ENCODE data around the gene ZNF488.

ZNF488 gene

DNA sequence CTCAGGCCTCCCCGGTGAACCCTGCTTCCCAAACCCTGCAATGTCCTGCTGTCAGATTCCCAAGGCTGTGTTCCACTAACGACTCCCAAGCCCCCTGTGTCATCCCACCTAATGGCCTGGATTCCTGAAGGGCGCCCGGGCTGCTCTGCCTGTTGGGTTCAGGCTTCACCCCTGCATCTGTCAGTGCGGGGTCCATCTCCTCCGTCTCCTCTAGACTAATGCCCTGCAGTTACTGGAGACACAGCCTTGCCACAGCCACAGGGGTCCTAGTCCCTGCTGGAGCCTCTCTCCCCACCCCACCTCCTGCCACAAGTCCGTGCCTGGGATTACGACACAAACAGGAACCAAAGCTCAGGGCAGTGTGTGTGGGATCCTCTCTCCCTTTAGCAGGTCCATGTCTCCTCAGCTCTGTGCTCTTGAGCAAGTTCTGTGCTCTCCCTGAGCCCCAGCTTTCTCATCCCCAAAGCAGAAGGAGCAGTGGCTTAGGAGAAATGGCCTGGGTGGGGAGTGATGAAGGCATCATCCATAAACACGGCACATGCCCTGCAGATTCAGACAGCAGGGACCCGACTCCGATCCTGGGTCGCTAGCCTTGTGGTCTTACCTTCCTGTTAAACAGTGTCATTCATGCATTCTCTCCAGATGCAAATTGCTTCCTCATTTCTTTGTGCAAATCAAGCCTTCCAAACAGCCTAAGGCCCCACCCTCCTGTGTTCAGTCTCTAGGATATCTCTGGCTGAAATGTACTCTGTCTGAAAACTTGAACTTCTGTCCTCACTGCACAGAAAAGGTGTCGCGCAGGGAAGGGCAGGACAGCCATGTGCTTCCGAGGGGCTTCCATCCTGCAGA, 44.1 kb downstream of the ZNF488 start:
- no peak for DNase-seq (ENCODE audit: low read depth)
- H3K4me3 ChIP-seq (ENCODE audit: control insufficient read depth, low read depth, low read length), result no peak overlapping the region

DNA sequence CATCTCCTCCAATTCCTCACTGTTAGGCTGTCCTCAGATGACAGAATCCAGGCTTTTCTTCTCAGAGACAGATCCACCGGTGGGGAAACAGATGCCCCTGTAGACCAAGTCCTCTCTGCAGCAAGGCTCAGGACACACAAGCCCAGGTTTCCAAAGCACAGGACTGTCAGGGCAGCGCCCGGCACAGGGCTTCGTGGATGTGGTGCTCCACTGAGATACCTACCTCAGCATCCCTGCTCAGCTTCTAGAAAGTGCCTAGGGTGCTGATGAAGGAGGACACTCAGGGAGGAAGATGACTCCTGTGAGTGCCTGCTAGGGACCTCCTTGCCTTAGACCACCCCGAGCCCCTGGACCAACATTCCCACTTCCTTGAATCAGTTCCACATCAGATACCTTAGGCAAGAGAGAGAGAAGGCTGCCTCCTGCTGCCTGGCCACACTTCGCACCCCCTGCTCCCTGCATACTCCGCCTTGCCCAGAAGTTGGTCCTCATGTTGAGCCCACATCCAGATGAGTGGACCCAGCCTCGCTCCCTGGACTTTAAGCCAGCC, 44.8 kb downstream of the ZNF488 start:
- DNase-seq (ENCODE audit: low read depth), result no peak
- no peak overlapping the region for H3K4me3 ChIP-seq (ENCODE audit: control insufficient read depth, low read depth, low read length)
- TF ChIP-seq, protein P1, sequence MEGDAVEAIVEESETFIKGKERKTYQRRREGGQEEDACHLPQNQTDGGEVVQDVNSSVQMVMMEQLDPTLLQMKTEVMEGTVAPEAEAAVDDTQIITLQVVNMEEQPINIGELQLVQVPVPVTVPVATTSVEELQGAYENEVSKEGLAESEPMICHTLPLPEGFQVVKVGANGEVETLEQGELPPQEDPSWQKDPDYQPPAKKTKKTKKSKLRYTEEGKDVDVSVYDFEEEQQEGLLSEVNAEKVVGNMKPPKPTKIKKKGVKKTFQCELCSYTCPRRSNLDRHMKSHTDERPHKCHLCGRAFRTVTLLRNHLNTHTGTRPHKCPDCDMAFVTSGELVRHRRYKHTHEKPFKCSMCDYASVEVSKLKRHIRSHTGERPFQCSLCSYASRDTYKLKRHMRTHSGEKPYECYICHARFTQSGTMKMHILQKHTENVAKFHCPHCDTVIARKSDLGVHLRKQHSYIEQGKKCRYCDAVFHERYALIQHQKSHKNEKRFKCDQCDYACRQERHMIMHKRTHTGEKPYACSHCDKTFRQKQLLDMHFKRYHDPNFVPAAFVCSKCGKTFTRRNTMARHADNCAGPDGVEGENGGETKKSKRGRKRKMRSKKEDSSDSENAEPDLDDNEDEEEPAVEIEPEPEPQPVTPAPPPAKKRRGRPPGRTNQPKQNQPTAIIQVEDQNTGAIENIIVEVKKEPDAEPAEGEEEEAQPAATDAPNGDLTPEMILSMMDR (IDR thresholded peaks at IDR 0.05; ENCODE audit: control insufficient read depth, insufficient read depth, low read depth, low read length, missing control alignments), result no peak

More for the DNA sequence above, 44.1 kb downstream of the ZNF488 start:
- TF ChIP-seq, protein P1 (IDR thresholded peaks at IDR 0.05; ENCODE audit: control insufficient read depth, insufficient read depth, low read depth, low read length, missing control alignments), result no peak

DNA sequence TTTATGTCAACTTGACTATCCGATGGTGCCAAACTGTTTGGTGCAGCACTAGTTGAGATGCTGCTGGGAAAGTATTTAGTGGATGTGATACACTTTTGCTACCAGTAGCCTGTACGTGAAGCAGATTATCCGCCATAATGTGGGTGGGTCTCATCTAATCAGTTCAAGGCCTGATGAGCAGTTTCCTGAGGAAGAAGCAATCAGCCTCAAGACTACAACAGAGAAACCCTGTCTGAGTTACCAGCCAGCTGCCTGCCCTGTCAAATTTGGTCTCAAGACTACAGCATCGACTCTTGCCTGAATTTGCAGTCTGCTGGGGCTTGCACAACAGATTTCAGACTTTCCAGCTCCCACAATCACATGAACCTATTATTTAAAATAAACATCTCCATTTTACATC, 46.8 kb downstream of the ZNF488 start:
- H3K4me3 ChIP-seq (ENCODE audit: control insufficient read depth, low read depth, low read length), result no peak overlapping the region
- no peak for DNase-seq (ENCODE audit: low read depth)
- TF ChIP-seq, protein P1 (IDR thresholded peaks at IDR 0.05; ENCODE audit: control insufficient read depth, insufficient read depth, low read depth, low read length, missing control alignments), result no peak

DNA sequence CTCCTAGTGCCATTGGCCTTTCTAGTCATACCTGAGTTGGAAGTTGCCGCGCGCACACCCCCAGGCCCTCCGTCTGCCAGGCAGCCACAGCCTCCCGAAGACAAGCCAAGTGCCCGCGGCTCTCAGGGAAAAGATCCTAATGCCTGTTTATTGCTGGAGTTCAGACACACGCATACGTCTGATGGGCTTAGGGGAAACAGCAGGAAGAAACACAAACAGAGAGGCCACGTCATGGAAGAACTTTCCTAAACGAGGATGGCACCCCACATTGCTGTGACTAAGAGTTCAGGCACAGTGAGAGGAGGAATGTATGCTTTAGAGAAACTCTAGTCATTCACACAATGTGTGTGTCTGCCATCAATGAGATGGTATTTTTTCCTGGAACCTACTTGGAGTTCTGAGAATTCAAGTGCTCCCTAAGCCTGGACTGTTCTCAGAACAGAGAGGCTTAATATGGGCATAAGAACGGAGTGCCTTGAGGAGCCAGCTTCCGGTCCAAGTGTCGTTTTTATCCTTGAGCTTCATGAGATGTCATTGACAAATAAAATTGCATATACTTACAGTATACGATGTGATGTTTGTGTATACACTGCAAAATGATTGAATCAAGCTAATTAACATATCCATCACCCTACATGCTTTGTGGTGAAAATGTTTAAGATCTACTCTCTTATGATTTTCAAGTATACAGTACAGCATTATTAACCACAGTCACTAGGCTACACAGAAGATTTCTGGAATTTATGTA, 47.5 kb downstream of the ZNF488 start:
- no peak overlapping the region for H3K4me3 ChIP-seq (ENCODE audit: control insufficient read depth, low read depth, low read length)
- TF ChIP-seq, protein P1 (IDR thresholded peaks at IDR 0.05; ENCODE audit: control insufficient read depth, insufficient read depth, low read depth, low read length, missing control alignments), result no peak
- DNase-seq (ENCODE audit: low read depth), result no peak

DNA sequence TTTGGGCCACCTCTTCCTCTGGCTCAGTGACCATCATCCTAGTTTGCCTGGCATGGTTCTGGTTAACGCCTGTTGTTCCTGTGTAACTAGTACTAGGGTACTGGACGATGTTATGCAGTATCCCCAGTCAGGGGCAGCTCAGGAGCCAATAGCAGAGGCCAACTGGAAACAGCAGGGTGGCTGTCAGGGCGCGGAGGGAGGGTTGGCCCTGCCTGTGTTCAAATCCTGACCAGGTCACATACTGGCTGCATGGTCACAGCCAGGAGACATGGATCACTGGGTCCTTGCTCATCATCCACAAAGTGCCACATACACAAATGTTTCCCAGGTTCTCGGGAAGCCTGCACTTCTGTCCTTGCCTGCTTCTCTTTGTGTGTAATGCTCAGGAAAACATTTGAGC, 48.2 kb downstream of the ZNF488 start:
- DNase-seq (ENCODE audit: low read depth), result no peak
- no peak overlapping the region for H3K4me3 ChIP-seq (ENCODE audit: control insufficient read depth, low read depth, low read length)
- TF ChIP-seq, protein P1 (IDR thresholded peaks at IDR 0.05; ENCODE audit: control insufficient read depth, insufficient read depth, low read depth, low read length, missing control alignments), result no peak

DNA sequence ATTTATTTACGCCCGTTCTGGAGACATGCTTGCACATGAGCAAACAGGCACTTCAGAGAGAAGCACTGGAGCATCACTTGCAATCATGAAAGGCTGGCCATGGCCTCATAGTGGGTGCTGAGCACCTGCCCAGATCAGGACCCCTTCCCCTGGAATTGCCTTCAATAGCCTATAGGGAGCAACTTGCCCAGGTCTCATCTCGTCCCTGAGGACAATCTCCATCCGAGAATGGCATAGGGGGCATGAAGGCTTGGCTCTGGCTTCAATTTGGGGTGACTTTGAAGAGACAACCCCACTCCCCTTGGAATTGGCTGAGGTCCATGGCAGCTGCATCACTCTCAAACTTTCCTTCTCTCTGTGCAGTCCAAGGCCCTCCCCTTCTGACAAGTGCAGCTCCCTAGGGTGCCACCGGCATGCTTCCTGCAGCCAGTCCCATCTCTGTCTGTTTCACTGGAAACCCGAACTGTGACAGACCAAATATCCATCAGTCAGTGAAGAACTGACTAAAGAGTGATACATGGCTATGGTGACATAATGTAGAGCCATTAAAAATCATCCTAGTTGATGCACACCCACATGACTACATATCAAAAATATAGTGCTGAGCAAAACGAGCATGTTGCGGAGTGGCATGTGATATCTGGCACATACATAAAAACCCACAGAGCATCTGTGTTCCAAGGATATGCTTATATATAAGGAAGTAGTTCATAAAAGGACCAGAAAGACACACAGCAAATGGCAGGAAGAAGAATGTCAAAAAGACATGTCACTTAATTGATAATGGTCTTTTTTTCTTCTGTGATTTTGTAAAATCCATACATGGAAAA, 49.4 kb downstream of the ZNF488 start:
- no peak overlapping the region for H3K4me3 ChIP-seq (ENCODE audit: control insufficient read depth, low read depth, low read length)
- TF ChIP-seq, protein P1 (IDR thresholded peaks at IDR 0.05; ENCODE audit: control insufficient read depth, insufficient read depth, low read depth, low read length, missing control alignments), result no peak
- no peak for DNase-seq (ENCODE audit: low read depth)
